NCI-H1417 treated with DMSO at 0.1 percent for 48 hours (cell line): ENCODE measurements around the gene LRPAP1.
"Not testable (repeated sequence)": the region's sequence is repeated elsewhere in the genome, so short reads cannot be mapped to it uniquely, and the experiment has no call there.

ENCODE experiments used
- DNase-seq: peaks from one replicate; lab custom pipeline; 2025; lab: John Stamatoyannopoulos, UW

The LRPAP1 gene

DNA sequence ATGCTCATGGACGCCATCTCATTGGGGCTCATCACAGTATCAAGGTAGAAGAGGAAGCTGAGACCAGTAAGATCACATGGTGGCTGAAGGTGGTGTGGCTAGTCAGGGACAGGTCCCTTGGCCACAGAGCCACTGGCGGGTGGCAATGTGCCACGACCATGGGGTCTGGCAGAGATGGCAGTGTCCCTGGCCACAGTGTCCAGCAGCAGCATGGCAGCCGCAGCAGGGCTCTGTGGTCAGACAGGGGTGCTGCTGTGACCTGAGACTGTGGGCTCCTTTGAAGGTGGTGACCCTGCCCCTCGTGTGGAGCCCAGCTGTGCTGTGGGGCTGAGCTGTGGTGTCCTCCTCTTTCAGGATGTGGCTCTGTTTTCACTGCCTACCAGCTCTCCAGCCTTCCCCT is 71.3 kb downstream of the LRPAP1 start:
- DNase-seq = no peak

DNA sequence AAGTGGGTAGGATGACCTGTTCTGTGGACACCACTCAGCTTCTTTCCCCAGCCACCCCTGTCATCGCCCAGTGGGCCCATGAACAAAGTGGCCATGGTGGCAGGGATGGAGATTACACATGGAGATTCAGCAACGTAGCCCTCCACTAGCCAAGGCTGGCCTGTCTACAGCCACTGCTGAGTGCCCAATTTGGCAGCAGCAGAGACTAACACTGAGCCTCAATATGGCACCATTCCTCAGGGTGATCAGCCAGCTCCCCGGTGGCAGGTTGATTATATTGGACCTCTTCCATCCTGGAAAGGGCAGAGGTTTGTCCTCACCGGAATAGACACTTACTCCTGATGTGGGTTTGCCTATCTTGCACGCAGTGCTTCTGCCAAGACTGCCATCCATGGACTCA is 73.1 kb downstream of the LRPAP1 start:
- DNase-seq = not testable (repeated sequence)

DNA sequence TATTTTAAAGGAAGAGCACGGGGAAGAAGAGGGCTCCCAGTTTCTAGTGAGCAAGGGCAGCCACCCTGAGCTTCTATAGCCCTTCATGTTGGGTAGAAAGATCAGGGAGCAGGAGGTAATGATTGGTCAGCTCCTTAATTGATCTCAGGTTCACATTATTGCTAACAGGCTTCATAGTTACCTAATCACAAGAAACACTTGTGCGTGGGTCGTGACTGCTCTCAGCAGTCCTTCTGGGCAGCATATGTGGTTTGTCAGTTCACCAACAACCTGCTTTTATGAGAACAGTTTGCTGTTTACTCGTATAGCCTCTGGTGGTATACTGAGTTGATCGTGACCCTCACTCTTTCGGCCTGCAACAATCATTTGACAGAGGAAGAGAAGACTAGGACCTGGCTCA is 73.9 kb downstream of the LRPAP1 start:
- DNase-seq = no peak

DNA sequence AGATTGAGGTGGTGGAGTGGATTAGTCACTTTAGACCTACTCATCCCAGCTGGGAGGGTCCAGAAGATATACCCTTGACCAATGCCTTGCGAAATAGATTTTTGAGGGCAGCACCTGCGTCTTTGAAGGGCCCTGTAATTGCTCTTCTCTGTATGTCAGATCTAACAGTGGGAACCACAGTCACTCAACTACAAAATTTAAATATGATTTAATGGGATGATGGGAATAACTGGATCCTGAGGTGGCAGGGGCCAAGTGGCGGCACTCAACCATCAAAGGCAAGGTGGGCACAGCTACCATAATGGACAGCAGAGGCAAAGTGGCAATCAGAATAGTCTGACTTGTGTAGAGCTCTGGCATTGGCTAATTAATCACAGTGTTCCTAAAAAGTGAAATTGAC is 76.6 kb downstream of the LRPAP1 start:
- not testable (repeated sequence) for DNase-seq
